GM12878 (cell line): ENCODE measurements around the gene GMPPB. TPM values are rescaled to one million over a fixed set of nuclear protein-coding genes. Genes with fewer than 3 reads are reported as not detected.

Experiments
- ATAC-seq: fragments of 200-7000 bp; cut with Tn5 transposase; 3 replicates; pipeline ENCODE4 v1.9.1; 2020; ENCODE audit warnings: mild to moderate bottlenecking, moderate library complexity
- BruUV-seq: library from RNA; stranded (reverse); fragments of 400-500 nt; replicated peaks from 2 replicates; lab custom pipeline; 2021; lab: Mats Ljungman, UMichigan
- CTCF ChIA-PET: fragments of 300-600 bp; sonication (Branson Sonifier 250); formaldehyde crosslinking; extraction: SDS; loops from one replicate; lab custom pipeline; 2021; ENCODE audit warnings: inconsistent platforms; lab: Yijun Ruan, JAX
- POLR2A ChIA-PET: fragments of 350-600 bp; formaldehyde crosslinking; extraction: SDS; loops from one replicate; lab custom pipeline; 2021; ENCODE audit warnings: inconsistent platforms; lab: Charles Lee
- RAD21 ChIA-PET: fragments of 300-600 bp; sonication (Branson Sonifier 250); formaldehyde crosslinking; loops from one replicate; lab custom pipeline; 2023; ENCODE audit warnings: antibody characterized with exemption; ENCODE audit not compliant: unreplicated experiment; lab: Charles Lee
- SMC1A ChIA-PET: fragments of 300-600 bp; sonication (Branson Sonifier 250); formaldehyde crosslinking; loops from one replicate; lab custom pipeline; 2023; ENCODE audit not compliant: unreplicated experiment, uncharacterized antibody; lab: Charles Lee
- DNase-seq: peaks from one replicate; pipeline ENCODE4 v3.0.0-alpha.2; 2011; ENCODE audit warnings: low read depth, low spot score
- FAIRE-seq: peaks from 3 replicates; lab custom pipeline; 2011; peaks lifted over from hg19 to GRCh38; lab: Jason Lieb, UNC
- H2AFZ ChIP-seq: 2 replicates; pipeline ENCODE4 v1.6.0; 2011; ENCODE audit warnings: low read depth, low read length, control low read depth; ENCODE audit not compliant: control insufficient read depth
- H3K27ac ChIP-seq: 2 replicates; pipeline ENCODE4 v1.5.1; 2011; ENCODE audit warnings: control low read depth; ENCODE audit not compliant: control insufficient read depth, insufficient read depth
- H3K27me3 ChIP-seq, 2 experiments: replicated peaks in 1 of 2; 2 replicates each; pipeline versions ENCODE4 v1.6.0 to v1.6.1; 2011; ENCODE audit warnings: low read length in 1 of 2; ENCODE audit not compliant: control insufficient read depth in 2 of 2, insufficient read depth in 2 of 2
- H3K36me3 ChIP-seq, 2 experiments: 2 replicates each; pipeline ENCODE4 v1.5.1; 2011; ENCODE audit warnings: low read length in 1 of 2; ENCODE audit not compliant: control insufficient read depth in 2 of 2, insufficient read depth in 2 of 2
- H3K4me1 ChIP-seq: 2 replicates; pipeline ENCODE4 v1.6.1; 2011; ENCODE audit warnings: mild to moderate bottlenecking, low read length, moderate library complexity, mixed read lengths; ENCODE audit not compliant: control insufficient read depth, insufficient read depth
- H3K4me2 ChIP-seq: 2 replicates; pipeline ENCODE4 v1.6.0; 2011; ENCODE audit warnings: control low read depth; ENCODE audit not compliant: control insufficient read depth, insufficient read depth
- H3K4me3 ChIP-seq: fragments of 200-600 bp; sonication (generic); 2 replicates; pipeline ENCODE4 v1.5.1; 2016
- H3K79me2 ChIP-seq: 2 replicates; pipeline ENCODE4 v1.6.0; 2011; ENCODE audit warnings: low read length; ENCODE audit not compliant: control insufficient read depth, insufficient read depth
- H3K9ac ChIP-seq: 2 replicates; pipeline ENCODE4 v1.8.0; 2011; ENCODE audit warnings: low read length, control low read depth, mixed read lengths; ENCODE audit not compliant: control insufficient read depth, insufficient read depth
- H3K9me3 ChIP-seq: replicated peaks from 3 replicates; pipeline ENCODE4 v1.5.1; 2011; ENCODE audit warnings: mild to moderate bottlenecking, low read length; ENCODE audit not compliant: control insufficient read depth, insufficient read depth
- H4K20me1 ChIP-seq: 2 replicates; pipeline ENCODE4 v1.6.0; 2011; ENCODE audit not compliant: control insufficient read depth, insufficient read depth
- BHLHE40 ChIP-seq, 2 experiments: fragments of 450-650 bp in 1 of 2; IDR thresholded peaks; 2 replicates each; pipeline ENCODE4 v1.6.1; 2011 to 2017; ENCODE audit warnings: low read depth in 2 of 2, borderline replicate concordance in 1 of 2, improper control_type of control experiment in 1 of 2, low read length in 1 of 2, mild to moderate bottlenecking in 1 of 2
- BMI1 ChIP-seq: fragments of 450-650 bp; IDR thresholded peaks from 2 replicates; pipeline ENCODE4 v1.6.1; 2016; ENCODE audit warnings: mild to moderate bottlenecking, moderate library complexity, borderline replicate concordance
- DPF2 ChIP-seq: fragments of 450-650 bp; IDR thresholded peaks from 2 replicates; pipeline ENCODE4 v1.6.1; 2017; ENCODE audit warnings: mild to moderate bottlenecking
- EED ChIP-seq: sonication (generic); IDR thresholded peaks from 2 replicates; pipeline ENCODE4 v1.6.1; 2016; ENCODE audit warnings: antibody characterized with exemption, low read depth
- EGR1 ChIP-seq, 2 experiments: IDR thresholded peaks; 1 replicate in 1 of 2; 2 replicates in 1 of 2; pipeline ENCODE4 v1.6.1; 2011 to 2012; ENCODE audit warnings: low read depth in 2 of 2, low read length in 2 of 2, borderline replicate concordance in 1 of 2, mild to moderate bottlenecking in 1 of 2, moderate library complexity in 1 of 2
- NR2C1 ChIP-seq: fragments of 450-650 bp; IDR thresholded peaks from 2 replicates; pipeline ENCODE4 v1.6.1; 2017; ENCODE audit warnings: antibody characterized with exemption, mild to moderate bottlenecking, moderate library complexity
- PRDM15 ChIP-seq: fragments of 450-650 bp; formaldehyde crosslinking; IDR thresholded peaks from 2 replicates; pipeline ENCODE4 v1.4.0; 2020; ENCODE audit warnings: mild to moderate bottlenecking, moderate library complexity
- SKIL ChIP-seq: fragments of 450-650 bp; IDR thresholded peaks from 2 replicates; pipeline ENCODE4 v1.6.1; 2017; ENCODE audit warnings: mild to moderate bottlenecking, low read depth, inconsistent platforms; ENCODE audit not compliant: poor library complexity, severe bottlenecking
- SP1 ChIP-seq: IDR thresholded peaks from one replicate; pipeline ENCODE4 v1.6.1; 2011; ENCODE audit warnings: low read depth, low read length
- SUPT20H ChIP-seq: IDR thresholded peaks from 2 replicates; pipeline ENCODE4 v1.6.1; 2011; ENCODE audit warnings: low read depth, mild to moderate bottlenecking, low read length, moderate library complexity, borderline replicate concordance; ENCODE audit not compliant: control insufficient read depth
- WRNIP1 ChIP-seq: IDR thresholded peaks from 2 replicates; pipeline ENCODE4 v1.6.1; 2011; ENCODE audit warnings: low read depth, low read length, improper control_type of control experiment, borderline replicate concordance
- YBX1 ChIP-seq: fragments of 450-650 bp; IDR thresholded peaks from 2 replicates; pipeline ENCODE4 v1.6.1; 2016; ENCODE audit warnings: antibody characterized with exemption
- ZBTB11 ChIP-seq: fragments of 450-650 bp; formaldehyde crosslinking; IDR thresholded peaks from 2 replicates; pipeline ENCODE4 v1.5.0; 2022; ENCODE audit warnings: mild to moderate bottlenecking, missing genetic modification characterization
- WGBS: methylation state at CpG from one replicate; pipeline ENCODE4 v1.1.6; 2016; ENCODE audit warnings: low lambda C conversion rate; ENCODE audit not compliant: insufficient replicate concordance, insufficient coverage; ENCODE audit errors: missing lambda C conversion rate; 5-methylcytosine and 5-hydroxymethylcytosine counted together
- in situ Hi-C: fragments of 300-500 bp; cut with MboI; formaldehyde crosslinking; loops from 9 replicates; pipeline ENCODE4 v1.14.3; 2018; ENCODE audit warnings: mixed read lengths
- intact Hi-C: fragments of 100-400 bp; cut with micrococcal nuclease; formaldehyde crosslinking; loops from one replicate; pipeline ENCODE4 v1.14.2; 2022; ENCODE audit not compliant: unreplicated experiment
- polyA plus RNA-seq, 11 experiments: library from polyadenylated mRNA; depleted of rRNA in 4 of 11; unstranded in 6 of 11; stranded (reverse) in 5 of 11; fragments of >200 nt; fragmentation: Nextera tagmentation in 4 of 11; fragmentation: Illumina TruSeq in 1 of 11; extraction: Ambion mirVana in 4 of 11; extraction: Trizol in 1 of 11; gene quantifications; 1 replicate in 1 of 11; 2 replicates in 10 of 11; pipeline versions ENCODE4 v1.2.1 to v1.2.3, GENCODE V29; 2011 to 2016; ENCODE audit warnings: inconsistent platforms in 2 of 11, missing spikeins in 2 of 11, low read depth in 1 of 11
- total RNA-seq, 4 experiments: library from RNA; depleted of rRNA in 3 of 4; stranded (reverse); fragments of >200 nt in 3 of 4; fragmentation: Illumina TruSeq in 1 of 4; extraction: Trizol in 1 of 4; gene quantifications; 2 replicates each; pipeline versions ENCODE4 v1.2.1 to v1.2.3, GENCODE V29; 2013 to 2021

Gene GMPPB
- total and polyA plus RNA-seq, 10 of the 15 experiments (the other 5 are each of a cell fraction or from before 2014, with no cell fraction given), result 2.3 to 99.5 (median 23.3) TPM

- POLR2A ChIA-PET, result no interaction called here
- H3K36me3 ChIP-seq, result peaks cover 0 to 5% of the 10 kb centered on the region in 2 experiments; a peak in 3 of 4 replicates
- H2AFZ ChIP-seq, result no peak overlapping the region
- CTCF ChIA-PET, result no interaction called here
- no peak overlapping the region for H3K4me3 ChIP-seq
- intact Hi-C loops (no loop called here), in situ Hi-C loops (no loop called here)
- BruUV-seq, result no TSS peak
- DNase-seq (no peak), FAIRE-seq (no peak), ATAC-seq (no peak)
- TF ChIP-seq SP1 (no peak), EED (no peak), SKIL (no peak), SUPT20H (no peak), PRDM15 (CRISPR knock-in tag) (no peak), YBX1 (no peak), EGR1 (IDR thresholded peaks at IDR 0.05; ENCODE audit: borderline replicate concordance in 1 of 2, low read depth in 2 of 2, low read length in 2 of 2) (no peak), BMI1 (no peak), ZBTB11 (CRISPR knock-in tag) (no peak), DPF2 (no peak), WRNIP1 (no peak), BHLHE40 (IDR thresholded peaks at IDR 0.05; ENCODE audit: borderline replicate concordance in 1 of 2, low read depth in 2 of 2, low read length in 1 of 2) (no peak), NR2C1 (no peak)
- SMC1A ChIA-PET, result no interaction called here
- H3K27me3 ChIP-seq, result no peaks in the 10 kb centered on the region
- no peak overlapping the region for H3K4me2 ChIP-seq
- no peaks in the 10 kb centered on the region for H4K20me1 ChIP-seq
- H3K9me3 ChIP-seq, result no peaks in the 10 kb centered on the region
- RAD21 ChIA-PET, result no interaction called here
- H3K27ac ChIP-seq, result no peak overlapping the region
- H3K79me2 ChIP-seq, result no peaks in the 10 kb centered on the region
- H3K4me1 ChIP-seq, result no peaks in the 10 kb centered on the region
- no peak overlapping the region for H3K9ac ChIP-seq
- 82% methylated on average over 16 of the region's 16 CpGs for WGBS
Observed at GRCh38 chr3:49699281-49699979, 24.3 kb downstream of the GMPPB start.
